Measurements from ENCODE around the gene CHAF1B.
"Not testable (repeated sequence)": the region's sequence is repeated elsewhere in the genome, so short reads cannot be mapped to it uniquely, and the experiment has no call there.

The CHAF1B gene

GRCh38 chr21:36388096-36388495 is 2.9 kb downstream of the CHAF1B start:
- no peak for DNase-seq (ENCODE audit: low read depth)
- TF ChIP-seq, protein P1, sequence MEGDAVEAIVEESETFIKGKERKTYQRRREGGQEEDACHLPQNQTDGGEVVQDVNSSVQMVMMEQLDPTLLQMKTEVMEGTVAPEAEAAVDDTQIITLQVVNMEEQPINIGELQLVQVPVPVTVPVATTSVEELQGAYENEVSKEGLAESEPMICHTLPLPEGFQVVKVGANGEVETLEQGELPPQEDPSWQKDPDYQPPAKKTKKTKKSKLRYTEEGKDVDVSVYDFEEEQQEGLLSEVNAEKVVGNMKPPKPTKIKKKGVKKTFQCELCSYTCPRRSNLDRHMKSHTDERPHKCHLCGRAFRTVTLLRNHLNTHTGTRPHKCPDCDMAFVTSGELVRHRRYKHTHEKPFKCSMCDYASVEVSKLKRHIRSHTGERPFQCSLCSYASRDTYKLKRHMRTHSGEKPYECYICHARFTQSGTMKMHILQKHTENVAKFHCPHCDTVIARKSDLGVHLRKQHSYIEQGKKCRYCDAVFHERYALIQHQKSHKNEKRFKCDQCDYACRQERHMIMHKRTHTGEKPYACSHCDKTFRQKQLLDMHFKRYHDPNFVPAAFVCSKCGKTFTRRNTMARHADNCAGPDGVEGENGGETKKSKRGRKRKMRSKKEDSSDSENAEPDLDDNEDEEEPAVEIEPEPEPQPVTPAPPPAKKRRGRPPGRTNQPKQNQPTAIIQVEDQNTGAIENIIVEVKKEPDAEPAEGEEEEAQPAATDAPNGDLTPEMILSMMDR (IDR thresholded peaks at IDR 0.05; ENCODE audit: low read length, missing control alignments): no peak
- no peak overlapping the region for H3K4me3 ChIP-seq (replicated peaks; ENCODE audit: low read depth, low read length)

GRCh38 chr21:36388835-36389234 is 3.6 kb downstream of the CHAF1B start:
- DNase-seq (ENCODE audit: low read depth): peak; percentile 57
- no peak overlapping the region for H3K4me3 ChIP-seq (replicated peaks; ENCODE audit: low read depth, low read length)
- TF ChIP-seq, protein P1 (IDR thresholded peaks at IDR 0.05; ENCODE audit: low read length, missing control alignments): peak; percentile 20

GRCh38 chr21:36391649-36392048 is 6.5 kb downstream of the CHAF1B start:
- not testable (repeated sequence) for DNase-seq (ENCODE audit: low read depth); H3K4me3 ChIP-seq (replicated peaks; ENCODE audit: low read depth, low read length)

DNA sequence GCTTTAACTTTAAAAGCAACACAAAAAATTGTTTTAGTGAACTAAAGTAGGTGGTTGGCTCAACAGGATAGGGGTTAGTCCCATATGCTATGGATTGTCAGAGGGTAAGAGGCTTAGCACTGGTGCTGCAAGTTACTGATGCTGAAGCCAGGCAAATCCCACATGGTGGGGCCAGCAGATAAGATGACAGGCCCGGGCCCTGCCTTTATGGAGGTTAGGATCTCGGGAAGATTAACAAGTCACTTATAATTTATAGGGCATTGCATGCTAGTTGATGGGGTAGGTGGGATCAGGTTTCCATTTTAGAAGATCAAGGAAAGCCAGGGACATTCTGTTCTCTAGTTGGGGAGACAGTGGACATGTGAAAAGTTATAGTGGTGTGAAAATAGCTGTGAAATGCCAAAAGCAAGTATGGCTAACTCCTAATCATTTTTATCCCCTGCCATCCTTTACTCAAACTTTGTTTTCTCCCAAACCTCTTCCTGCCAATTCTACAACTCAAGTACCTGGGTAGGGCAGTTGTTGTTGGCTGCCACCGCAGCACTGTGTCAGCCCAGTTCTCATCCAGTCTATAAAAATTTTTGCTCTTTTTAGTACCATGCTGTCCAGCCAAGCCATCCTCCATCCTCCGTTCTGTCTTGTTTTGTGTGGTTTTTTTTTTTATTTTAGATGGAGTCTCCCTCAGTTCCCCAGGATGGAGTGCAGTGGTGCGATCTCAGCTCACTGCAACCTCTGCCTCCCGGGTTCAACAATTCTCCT is 10.3 kb downstream of the CHAF1B start:
- no peak for DNase-seq (ENCODE audit: low read depth)
- TF ChIP-seq, protein P1 (IDR thresholded peaks at IDR 0.05; ENCODE audit: low read length, missing control alignments): no peak
- H3K4me3 ChIP-seq (replicated peaks; ENCODE audit: low read depth, low read length): no peak overlapping the region

DNA sequence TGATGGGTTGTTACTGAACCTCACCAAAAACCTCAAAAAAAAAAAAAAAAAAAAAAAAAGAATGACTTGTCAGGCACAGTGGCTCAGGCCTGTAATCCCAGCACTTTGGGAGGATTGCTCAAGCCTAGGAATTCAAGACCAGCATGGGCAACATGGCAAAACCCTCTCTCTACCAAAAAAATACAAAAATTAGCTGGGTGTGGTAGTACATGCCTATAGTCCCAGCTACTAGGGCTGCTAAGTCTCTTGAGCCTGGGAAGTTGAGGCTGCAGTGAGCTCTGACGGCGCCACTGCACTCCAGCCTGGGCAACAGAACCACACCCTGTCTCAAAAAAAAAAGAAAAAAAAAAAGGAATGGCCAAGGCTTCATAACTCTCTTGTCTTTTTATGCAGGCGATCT is 11.1 kb downstream of the CHAF1B start:
- TF ChIP-seq, protein P1 (IDR thresholded peaks at IDR 0.05; ENCODE audit: low read length, missing control alignments): no peak
- no peak overlapping the region for H3K4me3 ChIP-seq (replicated peaks; ENCODE audit: low read depth, low read length)
- DNase-seq (ENCODE audit: low read depth): no peak

GRCh38 chr21:36396971-36397370 is 11.8 kb downstream of the CHAF1B start:
- TF ChIP-seq, protein P1 (IDR thresholded peaks at IDR 0.05; ENCODE audit: low read length, missing control alignments): no peak
- no peak overlapping the region for H3K4me3 ChIP-seq (replicated peaks; ENCODE audit: low read depth, low read length)
- no peak for DNase-seq (ENCODE audit: low read depth)

- no peak overlapping the region for H3K4me3 ChIP-seq (replicated peaks; ENCODE audit: low read depth, low read length)
- TF ChIP-seq, protein P1 (IDR thresholded peaks at IDR 0.05; ENCODE audit: low read length, missing control alignments): no peak
Measured at GRCh38 chr21:36397606-36398005, 12.4 kb downstream of the CHAF1B start.

DNA sequence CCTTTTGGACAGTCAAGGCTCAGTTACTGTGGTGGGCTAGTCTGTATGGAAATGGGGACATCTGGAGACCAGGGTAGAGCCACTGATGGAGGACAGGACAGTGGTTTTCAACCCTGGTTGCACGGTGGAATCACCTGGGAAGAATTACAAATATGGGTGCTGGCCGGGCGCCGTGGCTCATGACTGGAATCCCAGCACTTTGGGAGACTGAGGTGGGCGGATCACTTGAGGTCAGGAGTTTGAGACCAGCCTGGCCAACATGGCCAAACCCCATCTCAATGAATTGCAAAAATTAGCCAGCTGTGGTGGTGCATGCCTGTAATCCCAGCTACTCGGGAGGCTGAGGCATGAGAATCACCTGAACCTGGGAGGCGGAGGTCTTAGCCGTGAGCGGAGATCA is 14.5 kb downstream of the CHAF1B start:
- H3K4me3 ChIP-seq (replicated peaks; ENCODE audit: low read depth, low read length); DNase-seq (ENCODE audit: low read depth): not testable (repeated sequence)

More at GRCh38 chr21:36397606-36398005, 12.4 kb downstream of the CHAF1B start:
- DNase-seq (ENCODE audit: low read depth): no peak
